G401 (cell line): Measurements from ENCODE around the gene KCNH6. TPM values are rescaled to one million over a fixed set of nuclear protein-coding genes. Genes with fewer than 3 reads are reported as not detected.

Source experiments
- DNase-seq: peaks from one replicate; pipeline ENCODE4 v3.0.0-alpha.2; 2015; ENCODE audit warnings: low spot score
- in situ Hi-C: cut with HindIII; loops from 2 replicates; pipeline ENCODE4 v1.10.0; 2016; ENCODE audit warnings: low sequenced_read_pairs, mixed read lengths
- total RNA-seq: library from RNA; depleted of rRNA; stranded (reverse); fragments of >200 nt; shearing (Covaris generic); gene quantifications from 2 replicates; pipeline ENCODE4 v1.2.3, GENCODE V29; 2014

The KCNH6 gene
- total RNA-seq, 1 experiment from 2014 or later, result not detected

DNA sequence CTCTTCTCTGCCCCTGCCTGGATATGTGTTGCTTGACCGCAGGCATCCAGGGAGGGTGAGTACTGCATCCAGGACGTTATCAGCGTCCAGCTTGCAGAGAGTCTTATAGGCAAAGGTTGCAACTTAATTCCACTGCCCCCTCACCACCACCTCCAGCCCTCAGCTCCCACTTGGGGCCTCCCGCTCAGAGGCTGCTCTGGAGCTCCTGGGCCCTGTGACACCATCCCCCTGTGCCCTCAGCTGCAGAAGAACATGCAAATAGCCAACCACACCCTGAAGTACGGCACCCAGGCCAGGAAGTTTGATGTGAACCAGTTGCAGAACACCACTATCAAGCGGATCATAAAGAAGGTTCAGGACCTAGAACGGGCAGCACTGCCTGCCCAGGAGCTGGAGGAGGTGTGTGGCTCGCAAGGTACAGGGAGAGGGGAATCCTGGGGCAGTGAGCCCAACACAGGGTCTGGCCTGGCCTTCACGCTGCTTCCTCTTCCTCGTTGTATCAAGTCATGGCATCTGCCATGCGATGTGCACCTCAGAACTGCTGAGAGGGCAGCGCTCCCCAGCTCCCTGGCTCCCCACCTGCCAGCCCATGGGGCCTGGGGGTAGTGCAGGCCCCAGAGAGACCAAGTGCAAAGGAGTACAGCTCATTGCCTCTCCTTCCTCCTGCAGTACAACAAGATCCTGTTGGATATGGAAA, 36.7 kb upstream of the KCNH6 start:
- no peak for DNase-seq

DNA sequence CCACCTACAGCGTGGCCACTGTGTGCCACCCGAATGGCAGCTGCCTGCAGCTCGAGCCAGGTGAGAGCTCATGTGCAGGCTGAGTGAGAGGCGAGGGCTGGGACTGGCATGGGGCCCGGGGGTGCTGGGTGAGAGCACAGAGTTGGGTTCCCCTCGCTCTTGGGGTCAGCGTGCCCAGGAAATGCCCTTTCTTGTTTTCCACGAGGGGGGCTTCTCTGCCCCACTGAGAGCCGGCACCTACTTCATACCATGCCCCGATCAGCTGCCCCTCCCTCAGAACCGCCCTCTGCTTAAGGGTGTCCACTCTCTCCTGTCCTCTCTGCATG, 36.2 kb upstream of the KCNH6 start:
- DNase-seq, result no peak
- in situ Hi-C loops, result no loop called here

More for the DNA sequence above, 36.7 kb upstream of the KCNH6 start:
- in situ Hi-C loops, result no loop called here

DNA sequence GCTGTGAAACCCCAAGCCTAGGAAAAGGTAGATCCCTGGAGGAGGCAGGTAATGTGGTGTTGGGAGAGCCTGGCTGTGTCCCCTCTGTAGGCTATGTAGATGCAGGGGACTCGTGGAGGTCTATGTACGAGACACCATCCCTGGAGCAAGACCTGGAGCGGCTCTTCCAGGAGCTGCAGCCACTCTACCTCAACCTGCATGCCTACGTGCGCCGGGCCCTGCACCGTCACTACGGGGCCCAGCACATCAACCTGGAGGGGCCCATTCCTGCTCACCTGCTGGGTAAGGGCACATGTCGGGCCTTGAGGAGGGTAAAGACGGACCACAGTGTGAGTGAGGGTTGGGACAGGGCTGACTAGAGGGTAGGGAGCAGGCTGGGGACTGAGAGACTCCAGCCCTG, 34.3 kb upstream of the KCNH6 start:
- in situ Hi-C loops, result no loop called here

DNA sequence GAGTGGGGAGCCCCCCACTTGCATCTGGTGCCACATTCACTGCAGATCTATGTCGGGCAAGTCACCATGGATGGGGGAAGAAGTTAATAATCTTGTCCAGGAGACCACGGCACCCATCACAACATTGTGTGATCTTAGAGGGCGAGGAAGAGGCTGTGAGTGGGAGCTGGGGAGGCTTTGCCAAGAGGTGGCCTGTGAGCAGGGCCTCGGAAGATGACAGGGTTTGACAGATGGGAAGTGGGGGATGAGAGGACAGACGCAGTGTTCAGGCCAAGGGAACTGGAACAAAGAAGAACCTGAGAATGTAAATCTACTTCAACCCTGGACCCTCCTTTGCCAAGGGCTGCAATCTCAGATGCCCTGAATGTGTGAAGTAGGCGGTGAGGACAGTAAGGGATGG, 33.9 kb upstream of the KCNH6 start:
- no peak for DNase-seq
- in situ Hi-C loops, result no loop called here

More for the DNA sequence above, 34.3 kb upstream of the KCNH6 start:
- no peak for DNase-seq

DNA sequence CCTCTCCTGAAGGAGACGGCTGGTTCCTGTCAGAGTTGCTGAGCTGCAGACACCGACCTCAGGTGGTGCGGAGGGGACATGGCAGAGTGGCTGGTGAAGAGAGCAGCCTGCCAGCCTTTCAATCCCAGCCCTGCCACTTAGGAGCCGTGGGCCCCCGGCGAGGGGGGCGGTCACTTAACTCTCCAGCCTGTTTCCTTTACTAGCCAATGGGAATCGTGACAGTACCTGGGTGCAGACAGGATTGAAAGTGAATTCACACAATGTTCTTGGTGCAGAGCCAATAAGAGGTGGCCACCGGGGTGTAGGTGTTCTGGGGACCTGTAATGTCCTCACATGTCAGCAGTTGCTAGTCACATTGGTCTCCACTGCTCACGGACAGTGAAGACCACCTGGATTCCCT, 32.8 kb upstream of the KCNH6 start:
- no peak for DNase-seq
- in situ Hi-C loops, result no loop called here

DNA sequence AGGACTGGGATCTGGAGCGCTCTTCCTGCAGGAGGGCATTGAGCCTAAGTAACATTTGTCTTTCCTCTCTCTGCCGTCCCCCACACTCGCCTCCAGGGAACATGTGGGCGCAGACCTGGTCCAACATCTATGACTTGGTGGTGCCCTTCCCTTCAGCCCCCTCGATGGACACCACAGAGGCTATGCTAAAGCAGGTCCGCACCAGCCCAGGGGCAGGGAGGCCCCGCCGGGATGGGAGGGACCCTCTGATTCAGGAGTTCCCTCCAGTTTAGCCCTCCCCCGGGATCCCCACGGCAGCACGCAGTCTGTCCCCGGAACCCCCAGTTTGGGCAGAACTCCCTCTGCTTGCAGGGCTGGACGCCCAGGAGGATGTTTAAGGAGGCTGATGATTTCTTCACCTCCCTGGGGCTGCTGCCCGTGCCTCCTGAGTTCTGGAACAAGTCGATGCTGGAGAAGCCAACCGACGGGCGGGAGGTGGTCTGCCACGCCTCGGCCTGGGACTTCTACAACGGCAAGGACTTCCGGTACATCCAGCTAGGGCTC, 32.2 kb upstream of the KCNH6 start:
- DNase-seq, result no peak
- in situ Hi-C loops, result no loop called here

DNA sequence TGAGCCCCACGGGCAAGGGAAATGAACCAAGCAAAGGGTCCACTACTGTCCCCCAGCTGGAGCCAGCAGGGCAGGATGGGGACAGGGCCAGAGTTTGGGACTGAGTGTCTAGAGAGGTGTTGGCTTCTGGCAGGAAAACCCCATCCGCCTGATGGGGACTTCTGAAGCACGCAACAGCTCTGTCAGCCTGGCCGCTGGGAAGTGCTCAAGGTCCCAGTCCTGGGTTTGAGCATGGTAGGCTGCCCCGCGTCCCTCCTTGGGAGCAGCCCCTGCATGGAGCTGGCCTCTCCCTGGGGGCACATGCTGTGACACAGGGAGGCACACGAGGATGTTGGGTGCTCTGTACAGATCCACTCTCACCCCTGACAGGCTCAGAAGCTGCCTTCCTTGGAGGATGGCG, 31.7 kb upstream of the KCNH6 start:
- in situ Hi-C loops, result no loop called here
- DNase-seq, result no peak

DNA sequence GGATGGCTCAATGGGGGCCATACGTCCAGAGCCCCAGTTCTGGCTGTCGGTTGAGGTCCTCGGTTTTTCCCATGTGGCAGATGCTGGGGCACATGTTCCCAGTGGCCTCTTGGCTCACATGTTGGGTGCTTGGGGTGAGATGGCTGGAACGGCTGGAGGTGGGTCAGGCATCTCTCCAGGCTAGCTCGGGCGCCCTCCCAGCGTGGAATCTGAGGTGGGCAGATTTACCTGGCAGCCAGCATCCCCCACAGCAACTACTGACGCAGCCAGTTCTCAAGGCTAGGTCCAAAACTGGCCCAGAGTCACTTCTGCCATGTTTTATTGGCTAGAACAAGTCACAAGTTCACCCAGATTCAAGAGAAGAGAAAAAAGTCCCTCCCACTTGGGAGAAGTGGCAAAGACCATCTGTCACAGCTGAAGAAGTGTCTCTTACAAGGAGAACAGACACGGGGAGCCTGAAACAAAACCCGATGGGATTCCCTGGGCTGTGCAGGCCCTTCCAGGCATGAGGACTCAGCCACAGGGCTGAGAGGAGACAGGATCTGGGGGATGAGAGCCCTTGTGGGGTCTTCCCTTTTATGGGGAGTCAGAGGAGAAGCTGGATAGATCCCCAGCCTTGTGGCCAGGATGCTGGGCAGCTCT, 31.1 kb upstream of the KCNH6 start:
- no peak for DNase-seq
- in situ Hi-C loops, result no loop called here

DNA sequence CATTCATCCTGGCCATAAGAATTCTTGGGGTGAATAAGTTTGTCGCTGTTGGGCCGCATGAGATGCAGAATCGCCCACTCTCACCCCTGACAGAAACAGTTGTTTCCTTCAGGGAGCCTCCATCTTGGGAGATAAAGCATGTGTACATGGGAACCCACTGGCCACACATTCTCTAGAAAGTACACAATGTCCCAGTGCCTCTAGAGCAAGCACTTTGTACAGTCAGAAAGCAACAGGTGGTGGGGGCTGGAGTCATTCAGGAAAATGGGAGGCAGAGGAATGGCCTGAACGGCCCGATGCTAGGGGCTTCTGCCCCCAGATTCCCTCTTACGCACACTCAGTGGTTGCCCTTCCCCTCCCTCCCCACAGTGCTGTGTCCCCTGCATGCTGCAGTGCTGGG, 30.2 kb upstream of the KCNH6 start:
- in situ Hi-C loops, result no loop called here
- no peak for DNase-seq

DNA sequence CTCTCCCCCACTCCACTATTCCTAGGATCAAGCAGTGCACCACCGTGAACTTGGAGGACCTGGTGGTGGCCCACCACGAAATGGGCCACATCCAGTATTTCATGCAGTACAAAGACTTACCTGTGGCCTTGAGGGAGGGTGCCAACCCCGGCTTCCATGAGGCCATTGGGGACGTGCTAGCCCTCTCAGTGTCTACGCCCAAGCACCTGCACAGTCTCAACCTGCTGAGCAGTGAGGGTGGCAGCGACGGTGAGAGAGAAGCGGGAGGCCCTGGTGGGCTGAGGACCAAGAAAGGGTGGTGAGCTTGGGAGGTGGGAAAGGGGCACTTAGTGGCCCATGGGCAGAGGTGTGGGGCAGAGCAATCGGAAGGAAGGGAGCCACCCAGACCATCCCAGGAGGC, 29.7 kb upstream of the KCNH6 start:
- no peak for DNase-seq
- in situ Hi-C loops, result no loop called here

DNA sequence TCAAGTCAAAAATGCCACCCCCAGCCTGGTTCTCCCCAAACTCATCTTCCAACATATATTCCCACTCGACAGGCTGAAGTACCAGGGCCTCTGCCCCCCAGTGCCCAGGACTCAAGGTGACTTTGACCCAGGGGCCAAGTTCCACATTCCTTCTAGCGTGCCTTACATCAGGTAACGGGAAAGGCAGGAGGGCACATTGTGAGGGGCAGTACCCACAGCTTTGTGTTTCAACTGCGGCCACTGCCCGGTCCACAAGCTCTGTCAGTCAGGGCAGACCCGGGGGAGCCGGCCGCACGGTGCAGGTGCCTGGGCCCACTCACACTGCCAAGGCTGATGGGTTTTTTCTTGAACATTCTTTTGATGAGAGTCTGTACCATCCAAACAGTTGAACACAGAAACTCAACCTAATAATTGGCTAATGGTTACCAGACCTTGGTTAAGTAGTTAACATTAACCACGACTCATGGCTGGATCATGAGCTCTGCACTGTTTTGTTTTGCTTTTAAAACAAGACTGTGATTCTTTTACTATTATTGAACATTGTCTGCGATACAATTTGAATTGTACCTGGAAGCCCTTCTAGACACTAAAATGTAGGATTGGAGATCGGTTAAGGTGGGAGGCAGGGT, 28.7 kb upstream of the KCNH6 start:
- DNase-seq, result no peak
- in situ Hi-C loops, result no loop called here

DNA sequence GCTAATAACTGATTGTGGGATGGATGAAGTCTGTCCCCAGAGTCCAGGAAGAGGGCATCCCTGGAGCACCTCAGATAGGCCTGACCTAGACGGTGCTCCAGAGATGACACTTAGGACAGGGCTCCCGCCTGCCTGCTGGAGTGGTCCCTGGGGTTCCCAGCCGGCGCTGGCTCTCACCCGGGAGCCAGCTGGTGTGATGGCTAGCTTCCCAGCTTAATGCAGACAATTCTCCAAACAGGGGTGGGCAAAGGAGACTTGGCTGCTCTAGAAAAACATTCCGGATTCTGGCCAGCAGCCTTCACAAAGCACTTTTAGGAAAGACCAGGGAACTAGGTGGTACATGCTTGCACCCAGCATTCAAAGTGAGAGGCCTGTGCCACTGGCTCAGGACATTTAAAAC, 27.7 kb upstream of the KCNH6 start:
- no peak for DNase-seq
- in situ Hi-C loops, result no loop called here

DNA sequence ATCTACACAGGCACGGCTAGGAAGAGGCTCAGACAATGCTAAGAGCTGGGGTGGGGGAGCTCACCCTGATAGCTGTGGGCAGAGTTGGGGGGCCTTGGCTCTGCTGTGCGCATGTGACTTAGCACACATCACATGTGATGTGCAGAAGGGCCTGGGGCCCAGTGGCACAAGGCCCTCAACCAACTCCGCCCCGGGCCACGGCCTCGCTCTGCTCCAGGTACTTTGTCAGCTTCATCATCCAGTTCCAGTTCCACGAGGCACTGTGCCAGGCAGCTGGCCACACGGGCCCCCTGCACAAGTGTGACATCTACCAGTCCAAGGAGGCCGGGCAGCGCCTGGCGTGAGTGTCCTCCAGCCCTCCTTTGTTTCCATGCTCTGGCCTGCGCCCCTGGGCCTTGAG, 27.0 kb upstream of the KCNH6 start:
- in situ Hi-C loops, result no loop called here

DNA sequence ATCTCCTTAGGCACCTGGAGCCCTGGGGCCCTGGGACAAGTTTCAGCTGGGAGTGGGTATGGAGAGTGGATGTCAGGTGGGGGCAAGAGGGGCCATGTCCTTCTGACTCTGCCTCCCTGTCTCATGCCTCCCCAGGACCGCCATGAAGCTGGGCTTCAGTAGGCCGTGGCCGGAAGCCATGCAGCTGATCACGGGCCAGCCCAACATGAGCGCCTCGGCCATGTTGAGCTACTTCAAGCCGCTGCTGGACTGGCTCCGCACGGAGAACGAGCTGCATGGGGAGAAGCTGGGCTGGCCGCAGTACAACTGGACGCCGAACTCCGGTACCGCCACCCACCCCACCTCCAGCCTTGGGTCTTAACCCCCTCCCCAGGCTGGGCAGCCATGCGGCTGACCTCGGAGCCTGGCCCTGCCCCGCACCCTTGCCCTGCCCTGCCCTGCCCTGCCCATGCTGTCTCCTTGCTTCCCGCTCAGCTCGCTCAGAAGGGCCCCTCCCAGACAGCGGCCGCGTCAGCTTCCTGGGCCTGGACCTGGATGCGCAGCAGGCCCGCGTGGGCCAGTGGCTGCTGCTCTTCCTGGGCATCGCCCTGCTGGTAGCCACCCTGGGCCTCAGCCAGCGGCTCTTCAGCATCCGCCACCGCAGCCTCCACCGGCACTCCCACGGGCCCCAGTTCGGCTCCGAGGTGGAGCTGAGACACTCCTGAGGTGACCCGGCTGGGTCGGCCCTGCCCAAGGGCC, 26.3 kb upstream of the KCNH6 start:
- in situ Hi-C loops, result no loop called here
- DNase-seq, result no peak

More for the DNA sequence above, 27.0 kb upstream of the KCNH6 start:
- no peak for DNase-seq

DNA sequence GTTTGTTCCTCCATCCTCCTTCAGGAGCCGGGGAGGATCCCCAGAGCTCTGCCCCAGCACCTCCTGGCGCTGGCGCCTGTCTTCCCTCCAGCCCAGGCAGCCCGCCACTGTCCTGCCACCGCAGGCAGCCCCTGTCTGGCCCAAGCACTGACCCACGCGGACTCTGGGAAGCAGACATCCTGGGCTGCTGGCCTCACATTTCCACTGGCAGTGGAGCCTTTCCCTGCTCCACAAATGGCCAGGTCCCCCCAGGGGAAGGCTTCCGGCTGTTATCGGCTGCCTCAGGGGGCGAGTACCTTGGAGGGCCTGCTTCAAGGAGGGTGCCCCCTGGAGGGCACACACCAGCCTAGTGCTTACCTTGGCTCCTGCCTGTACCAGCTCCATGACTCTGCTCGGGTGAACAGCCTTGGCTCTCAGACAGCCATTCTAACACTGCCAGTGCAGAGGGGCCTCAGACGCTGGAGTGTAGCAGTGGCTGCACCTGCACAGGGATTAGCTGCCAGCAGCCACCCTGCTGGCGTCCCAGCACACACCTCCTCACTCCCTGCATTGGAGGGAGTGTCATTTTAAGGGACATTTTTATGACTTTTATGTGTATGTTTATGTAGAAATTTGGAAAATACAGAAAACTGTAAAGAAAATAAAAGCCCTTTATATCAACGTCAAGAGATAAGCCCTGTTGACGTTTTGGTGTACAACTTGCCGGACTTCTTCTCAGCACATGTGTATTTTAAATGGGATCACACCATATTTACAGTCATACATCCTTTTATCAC, 25.3 kb upstream of the KCNH6 start:
- in situ Hi-C loops, result no loop called here
- no peak for DNase-seq

DNA sequence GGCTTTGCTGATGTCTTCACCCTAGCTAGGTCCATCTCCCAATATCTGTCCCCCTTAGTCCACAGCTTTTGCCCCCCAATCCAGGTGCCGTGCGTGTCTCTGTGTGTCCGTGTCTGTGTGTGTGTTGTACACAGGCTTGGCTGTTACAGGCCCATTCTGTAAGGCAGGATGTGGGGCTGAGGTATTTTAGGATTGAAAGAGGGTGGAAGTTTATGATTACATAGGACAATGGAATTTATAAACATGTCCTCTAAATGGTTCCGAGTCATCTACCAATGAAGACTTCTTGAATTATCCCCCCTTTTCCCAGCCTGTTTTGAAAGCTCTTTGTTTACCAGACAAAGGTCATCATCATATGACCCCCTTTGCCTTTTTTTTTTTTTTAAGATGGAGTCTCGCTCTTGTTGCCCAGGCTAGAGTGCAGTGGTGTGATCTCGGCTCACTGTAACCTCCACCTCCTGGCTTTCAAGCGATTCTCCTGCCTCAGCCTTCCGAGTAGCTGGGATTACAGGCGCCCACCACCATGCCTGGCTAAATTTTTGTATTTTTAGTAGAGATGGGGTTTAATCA, 24.4 kb upstream of the KCNH6 start:
- in situ Hi-C loops, result no loop called here
- DNase-seq, result no peak

DNA sequence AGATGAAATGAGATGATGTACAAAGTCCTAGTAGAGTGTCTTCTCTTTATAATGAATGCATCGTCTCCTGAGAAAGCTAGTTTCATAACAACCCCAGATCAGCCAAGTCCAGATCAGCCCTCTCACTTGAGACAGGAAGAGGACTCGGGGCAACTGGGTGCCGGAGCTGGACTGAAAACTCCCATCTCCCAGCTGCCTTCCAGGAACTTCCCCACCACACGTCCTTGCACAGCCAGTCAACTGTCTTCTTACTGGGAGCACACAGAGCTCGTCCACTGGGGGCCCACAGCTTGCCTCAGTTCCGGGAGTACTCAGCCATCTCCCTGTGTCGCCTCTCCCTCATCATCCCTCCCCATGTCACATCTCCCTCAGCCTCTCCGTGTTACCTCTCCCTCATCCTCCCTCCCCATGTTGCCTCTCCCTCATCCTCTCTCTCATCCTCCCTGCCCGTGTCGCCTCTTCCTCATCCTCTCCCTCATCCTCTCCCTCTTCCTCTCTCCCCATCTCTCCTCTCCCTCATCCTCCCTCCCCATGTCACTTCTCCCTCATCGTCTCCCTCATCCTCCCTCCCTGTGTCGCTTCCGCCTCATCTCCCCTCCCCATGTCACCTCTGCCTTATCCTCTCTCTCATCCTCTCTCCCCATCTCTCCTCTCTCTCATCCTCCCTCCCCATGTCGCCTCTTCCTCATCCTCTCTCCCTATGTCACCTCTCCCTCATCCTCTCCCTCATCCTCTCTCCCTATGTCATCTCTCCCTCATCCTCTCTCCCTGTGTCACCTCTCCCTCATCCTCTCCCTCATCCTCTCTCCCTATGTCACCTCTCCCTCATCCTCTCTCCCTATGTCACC, 22.4 kb upstream of the KCNH6 start:
- no peak for DNase-seq
- in situ Hi-C loops, result no loop called here

DNA sequence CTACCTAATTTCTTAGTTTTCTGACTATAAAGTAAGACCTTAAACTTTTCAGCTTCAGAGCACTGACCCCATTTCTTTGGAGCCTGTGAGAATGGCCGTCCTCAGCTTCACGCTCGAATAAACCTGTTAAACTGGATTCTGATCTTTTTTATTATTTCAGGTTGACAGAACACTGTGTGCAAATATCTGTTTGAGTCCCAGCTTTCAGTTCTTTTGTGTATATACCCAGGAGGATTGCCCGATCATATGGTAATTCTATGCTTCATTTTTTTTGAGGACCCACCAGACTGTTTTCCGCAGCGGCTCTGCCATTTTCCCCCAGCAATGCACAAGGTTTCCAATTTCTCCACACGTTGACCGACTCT, 19.8 kb upstream of the KCNH6 start:
- in situ Hi-C loops, result no loop called here
- DNase-seq, result no peak
